Activated naive CD8-positive, alpha-beta T cell (primary cell): Measurements from ENCODE around the gene RGS3.

Source experiments
- H3K27ac Mint-ChIP-seq: one replicate; pipeline ENCODE4 v1.8.0; 2021; ENCODE audit warnings: mixed read lengths
- H3K27me3 Mint-ChIP-seq: one replicate; pipeline ENCODE4 v1.8.0; 2021; ENCODE audit warnings: mixed read lengths
- H3K36me3 Mint-ChIP-seq: one replicate; pipeline ENCODE4 v1.8.0; 2021; ENCODE audit warnings: mixed read lengths
- H3K4me1 Mint-ChIP-seq: one replicate; pipeline ENCODE4 v1.8.0; 2021; ENCODE audit warnings: low read depth, mixed read lengths
- H3K4me3 Mint-ChIP-seq: one replicate; pipeline ENCODE4 v1.8.0; 2021; ENCODE audit warnings: mild to moderate bottlenecking, mixed read lengths
- H3K9me3 Mint-ChIP-seq: one replicate; pipeline ENCODE4 v1.8.0; 2021; ENCODE audit warnings: low read depth, mixed read lengths

RGS3 gene

DNA sequence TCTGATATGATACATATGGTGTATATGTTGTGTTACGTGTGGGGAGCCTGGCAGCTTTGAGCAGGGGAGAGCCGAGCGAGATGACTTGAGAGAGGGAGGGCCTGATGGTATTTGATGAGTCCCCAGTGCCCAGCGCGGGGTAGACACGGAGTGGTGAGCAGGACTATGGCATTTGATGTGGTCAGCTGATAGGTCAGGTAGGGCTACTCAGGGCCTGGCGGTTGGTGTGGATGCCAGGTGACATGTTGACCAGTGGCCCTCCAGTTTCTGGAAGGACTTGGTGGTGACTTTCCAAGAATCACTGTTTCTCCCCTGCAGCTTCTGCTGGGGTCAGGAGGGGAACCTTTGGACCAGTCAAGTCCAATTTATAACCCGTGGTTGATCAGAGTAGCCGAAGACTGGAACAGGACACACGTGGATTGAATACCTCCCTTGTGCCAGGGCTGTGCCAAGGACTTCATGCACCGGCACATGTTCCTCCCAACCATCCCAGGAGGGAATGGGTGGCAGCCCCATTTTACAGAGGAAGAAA is 148.8 kb downstream of the RGS3 start:
- Mint-ChIP-seq H3K9me3 (no peaks in the 10 kb centered on the region), H3K27ac (no peak overlapping the region), H3K27me3 (no peaks in the 10 kb centered on the region), H3K4me1 (peaks cover 8% of the 10 kb centered on the region), H3K4me3 (no peak overlapping the region), H3K36me3 (no peaks in the 10 kb centered on the region)

GRCh38 chr9:113612828-113613227 is 149.3 kb downstream of the RGS3 start:
- no peaks in the 10 kb centered on the region for H3K27me3 Mint-ChIP-seq
- H3K27ac Mint-ChIP-seq = no peak overlapping the region
- H3K4me1 Mint-ChIP-seq = peaks cover 10% of the 10 kb centered on the region
- H3K9me3 Mint-ChIP-seq = no peaks in the 10 kb centered on the region
- no peaks in the 10 kb centered on the region for H3K36me3 Mint-ChIP-seq
- no peak overlapping the region for H3K4me3 Mint-ChIP-seq

DNA sequence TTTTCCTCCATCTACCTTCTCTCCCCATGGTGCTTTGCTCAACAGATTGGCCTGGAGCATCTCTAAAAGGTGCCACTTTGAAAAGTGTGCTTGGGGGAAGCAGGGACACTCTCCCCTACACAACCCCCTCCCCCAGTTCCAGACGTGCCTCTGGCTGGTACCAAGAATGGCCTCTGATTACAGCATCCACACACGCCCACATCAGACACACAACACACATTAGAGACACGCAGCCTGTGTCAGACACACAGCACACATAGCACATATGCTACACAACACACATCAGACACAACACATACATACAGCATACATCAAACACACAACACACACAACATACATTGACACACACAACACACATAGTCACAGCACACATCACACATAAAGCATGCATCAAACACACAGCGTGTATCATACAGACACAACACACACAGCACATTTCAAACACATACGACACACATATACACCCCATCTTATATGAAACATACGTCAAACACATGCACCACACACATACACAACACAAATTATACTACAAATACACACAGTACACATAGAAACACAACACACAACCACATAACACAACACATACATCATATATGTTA is 150.4 kb downstream of the RGS3 start:
- no peak overlapping the region for H3K4me3 Mint-ChIP-seq
- H3K9me3 Mint-ChIP-seq = no peaks in the 10 kb centered on the region
- no peak overlapping the region for H3K27ac Mint-ChIP-seq
- no peaks in the 10 kb centered on the region for H3K27me3 Mint-ChIP-seq
- peaks cover 10% of the 10 kb centered on the region for H3K4me1 Mint-ChIP-seq
- no peaks in the 10 kb centered on the region for H3K36me3 Mint-ChIP-seq

- peak overlapping the region; percentile 38 for H3K27ac Mint-ChIP-seq
- no peaks in the 10 kb centered on the region for H3K9me3 Mint-ChIP-seq
- no peak overlapping the region for H3K4me3 Mint-ChIP-seq
- no peaks in the 10 kb centered on the region for H3K36me3 Mint-ChIP-seq
- H3K4me1 Mint-ChIP-seq = peaks cover 10% of the 10 kb centered on the region
- H3K27me3 Mint-ChIP-seq = no peaks in the 10 kb centered on the region
Observed at GRCh38 chr9:113614843-113615648, 151.5 kb downstream of the RGS3 start.

GRCh38 chr9:113616116-113616515 is 152.6 kb downstream of the RGS3 start:
- Mint-ChIP-seq H3K27me3 (no peaks in the 10 kb centered on the region), H3K36me3 (no peaks in the 10 kb centered on the region), H3K4me1 (peaks cover 10% of the 10 kb centered on the region), H3K9me3 (no peaks in the 10 kb centered on the region), H3K27ac (no peak overlapping the region), H3K4me3 (no peak overlapping the region)

GRCh38 chr9:113616621-113617496 is 153.3 kb downstream of the RGS3 start:
- Mint-ChIP-seq H3K4me3 (no peak overlapping the region), H3K27ac (no peak overlapping the region), H3K27me3 (no peaks in the 10 kb centered on the region), H3K4me1 (peaks cover 10% of the 10 kb centered on the region), H3K9me3 (no peaks in the 10 kb centered on the region), H3K36me3 (no peaks in the 10 kb centered on the region)

DNA sequence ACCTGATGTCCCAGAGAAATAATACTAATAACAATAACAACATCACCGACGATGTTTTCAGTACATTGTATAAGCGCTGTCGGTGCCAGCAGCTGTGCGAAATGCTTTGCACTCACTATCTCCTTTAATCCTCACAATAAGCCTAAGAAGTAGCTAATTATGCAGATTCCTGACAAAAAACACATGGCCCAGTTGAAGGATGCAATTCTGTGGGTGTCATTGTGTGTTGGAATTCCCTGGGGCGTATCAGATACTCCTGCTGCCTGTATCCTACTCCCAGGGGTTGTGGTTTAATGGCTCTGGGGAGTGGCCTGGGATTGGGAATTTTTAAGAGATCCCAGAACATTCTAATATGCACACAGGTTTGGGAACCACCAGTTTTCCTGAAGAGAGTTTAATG is 154.0 kb downstream of the RGS3 start:
- Mint-ChIP-seq H3K36me3 (no peaks in the 10 kb centered on the region), H3K9me3 (no peaks in the 10 kb centered on the region), H3K27ac (no peak overlapping the region), H3K4me1 (peaks cover 16% of the 10 kb centered on the region), H3K27me3 (no peaks in the 10 kb centered on the region), H3K4me3 (no peak overlapping the region)

DNA sequence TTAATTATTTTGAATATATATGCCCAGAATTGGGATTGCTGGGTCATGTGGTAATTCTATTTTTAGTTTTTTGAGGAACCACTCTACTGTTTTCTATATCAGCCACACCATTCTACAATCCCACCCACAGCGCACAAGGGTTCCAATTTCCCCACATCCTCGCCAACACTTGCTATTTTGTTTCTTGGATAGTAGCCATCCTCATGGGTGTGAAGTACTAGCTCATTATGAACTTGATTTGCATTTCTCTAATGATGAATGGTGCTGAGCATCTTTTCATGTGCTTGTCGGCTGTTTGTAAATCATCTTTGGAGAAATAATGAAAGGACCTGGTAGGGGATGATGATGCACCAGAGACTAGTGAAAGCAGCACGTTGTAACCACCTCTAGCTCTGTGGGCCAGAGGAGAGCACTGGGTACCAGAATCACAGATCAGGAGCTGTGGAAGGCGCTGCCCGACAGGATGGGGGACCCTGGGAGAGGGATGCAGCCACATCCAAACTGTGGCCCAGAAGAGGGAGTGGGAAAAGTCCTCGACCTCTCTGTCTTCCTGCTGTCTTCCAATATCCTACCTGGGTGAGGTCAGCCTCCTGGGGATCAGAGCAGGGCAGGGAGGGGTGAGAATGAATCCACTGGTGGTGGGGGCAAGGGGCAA is 155.4 kb downstream of the RGS3 start:
- H3K4me1 Mint-ChIP-seq = peaks cover 25% of the 10 kb centered on the region
- no peak overlapping the region for H3K4me3 Mint-ChIP-seq
- no peaks in the 10 kb centered on the region for H3K9me3 Mint-ChIP-seq
- H3K36me3 Mint-ChIP-seq = no peaks in the 10 kb centered on the region
- no peak overlapping the region for H3K27ac Mint-ChIP-seq
- no peaks in the 10 kb centered on the region for H3K27me3 Mint-ChIP-seq

GRCh38 chr9:113619491-113620376 is 156.2 kb downstream of the RGS3 start:
- Mint-ChIP-seq H3K27ac (no peak overlapping the region), H3K36me3 (no peaks in the 10 kb centered on the region), H3K27me3 (no peaks in the 10 kb centered on the region), H3K4me1 (peaks cover 25% of the 10 kb centered on the region), H3K4me3 (no peak overlapping the region), H3K9me3 (no peaks in the 10 kb centered on the region)

DNA sequence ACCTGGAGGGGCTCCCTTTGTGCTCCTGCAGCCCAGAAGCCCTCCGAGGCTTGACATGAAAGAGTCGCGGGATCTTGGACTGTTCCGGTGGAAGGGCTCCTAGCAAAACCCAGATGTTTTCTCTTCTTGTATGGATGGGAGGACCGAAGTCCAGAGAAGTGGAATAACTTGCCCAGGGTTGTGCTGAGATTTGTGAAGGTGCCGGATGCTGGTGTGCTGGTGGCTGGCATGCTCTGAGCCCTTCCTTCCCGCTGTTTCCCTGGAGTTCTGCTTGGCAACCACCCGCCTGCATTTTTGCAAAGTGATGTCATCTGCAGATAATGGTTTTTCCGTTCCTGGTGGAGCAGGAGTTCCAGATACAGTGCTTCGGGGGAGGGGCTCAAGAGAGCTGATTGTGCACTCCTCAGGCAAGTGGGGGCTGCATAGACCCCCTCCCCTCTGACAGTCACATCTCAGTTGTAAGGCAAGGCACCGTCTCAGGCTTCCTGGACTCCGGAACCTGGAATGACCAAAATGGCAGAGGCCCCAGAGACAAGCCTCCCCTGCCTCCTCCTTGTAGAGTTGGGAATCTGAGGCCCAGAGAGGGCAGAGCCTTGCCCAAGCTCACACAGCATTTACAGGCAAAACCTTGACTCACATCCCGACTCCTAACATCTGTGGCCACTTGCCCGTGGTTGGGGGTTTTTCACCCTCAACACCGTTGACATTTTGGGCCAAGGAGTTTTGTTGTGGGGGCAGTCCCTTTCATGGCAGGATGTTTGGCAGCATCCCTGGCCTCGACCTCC is 157.0 kb downstream of the RGS3 start:
- Mint-ChIP-seq H3K4me1 (peaks cover 22% of the 10 kb centered on the region), H3K27ac (no peak overlapping the region), H3K4me3 (no peak overlapping the region), H3K27me3 (no peaks in the 10 kb centered on the region), H3K36me3 (no peaks in the 10 kb centered on the region), H3K9me3 (no peaks in the 10 kb centered on the region)

DNA sequence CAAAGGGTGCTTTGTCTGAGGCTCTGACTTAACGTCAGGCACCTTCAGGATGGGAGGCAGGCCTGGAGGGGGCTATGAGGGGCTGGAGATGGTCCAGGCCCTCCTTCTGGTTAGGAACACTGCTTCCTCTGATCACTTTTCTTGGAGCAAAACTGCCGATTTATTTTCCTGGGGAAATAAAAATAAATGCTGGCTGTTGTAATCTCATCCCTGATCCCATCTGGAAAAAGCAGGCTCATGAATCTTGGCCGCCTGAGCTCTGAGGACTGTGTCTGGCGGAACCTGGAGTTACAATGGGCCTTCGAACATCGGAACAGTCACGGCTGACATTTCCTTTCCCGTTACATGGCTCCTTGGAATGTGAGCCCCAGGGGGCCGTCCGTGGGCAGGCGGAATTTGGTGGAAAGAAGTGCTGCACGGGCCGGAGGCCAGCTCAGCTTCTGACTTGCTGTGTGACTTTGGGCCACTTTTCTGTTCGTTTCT is 157.8 kb downstream of the RGS3 start:
- Mint-ChIP-seq H3K27me3 (no peaks in the 10 kb centered on the region), H3K27ac (no peak overlapping the region), H3K4me1 (peaks cover 20% of the 10 kb centered on the region), H3K36me3 (no peaks in the 10 kb centered on the region), H3K9me3 (no peaks in the 10 kb centered on the region), H3K4me3 (no peak overlapping the region)

DNA sequence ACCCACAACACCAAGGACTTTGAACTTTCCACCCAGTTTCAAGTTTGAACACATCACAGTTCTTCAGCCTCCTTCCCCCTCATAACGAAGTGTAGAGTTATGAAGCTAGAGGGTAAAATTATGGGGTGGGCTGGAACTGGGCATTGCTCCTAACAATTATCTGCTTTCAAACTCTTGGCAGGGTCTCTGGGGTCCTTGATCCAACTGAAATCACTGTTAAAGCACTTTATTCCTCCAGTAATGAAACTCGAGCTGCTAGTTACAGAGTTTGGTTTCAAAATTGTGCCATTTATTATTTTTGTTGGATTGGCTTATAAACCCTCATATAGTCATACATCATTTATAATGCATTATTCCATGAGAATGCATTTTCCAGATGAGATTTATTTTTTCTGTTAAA is 158.5 kb downstream of the RGS3 start:
- Mint-ChIP-seq H3K27ac (peak overlapping the region; percentile 88), H3K36me3 (no peaks in the 10 kb centered on the region), H3K27me3 (no peaks in the 10 kb centered on the region), H3K4me3 (no peak overlapping the region), H3K9me3 (no peaks in the 10 kb centered on the region), H3K4me1 (peaks cover 20% of the 10 kb centered on the region)
